Astrocyte (in vitro differentiated cells and primary cell): ENCODE measurements around the gene MEAK7.

Experiments
- EZH2 ChIP-seq: IDR thresholded peaks from 2 replicates; pipeline ENCODE4 v1.6.1; 2012; ENCODE audit warnings: mild to moderate bottlenecking, low read length, inconsistent platforms; ENCODE audit not compliant: insufficient read depth
- TF ChIP-seq, protein P1 (sequence below): IDR thresholded peaks from 2 replicates; pipeline ENCODE4 v1.5.1; 2011; ENCODE audit warnings: low read depth, mild to moderate bottlenecking, inconsistent platforms, low read length, moderate library complexity; ENCODE audit not compliant: insufficient read depth

DNA sequence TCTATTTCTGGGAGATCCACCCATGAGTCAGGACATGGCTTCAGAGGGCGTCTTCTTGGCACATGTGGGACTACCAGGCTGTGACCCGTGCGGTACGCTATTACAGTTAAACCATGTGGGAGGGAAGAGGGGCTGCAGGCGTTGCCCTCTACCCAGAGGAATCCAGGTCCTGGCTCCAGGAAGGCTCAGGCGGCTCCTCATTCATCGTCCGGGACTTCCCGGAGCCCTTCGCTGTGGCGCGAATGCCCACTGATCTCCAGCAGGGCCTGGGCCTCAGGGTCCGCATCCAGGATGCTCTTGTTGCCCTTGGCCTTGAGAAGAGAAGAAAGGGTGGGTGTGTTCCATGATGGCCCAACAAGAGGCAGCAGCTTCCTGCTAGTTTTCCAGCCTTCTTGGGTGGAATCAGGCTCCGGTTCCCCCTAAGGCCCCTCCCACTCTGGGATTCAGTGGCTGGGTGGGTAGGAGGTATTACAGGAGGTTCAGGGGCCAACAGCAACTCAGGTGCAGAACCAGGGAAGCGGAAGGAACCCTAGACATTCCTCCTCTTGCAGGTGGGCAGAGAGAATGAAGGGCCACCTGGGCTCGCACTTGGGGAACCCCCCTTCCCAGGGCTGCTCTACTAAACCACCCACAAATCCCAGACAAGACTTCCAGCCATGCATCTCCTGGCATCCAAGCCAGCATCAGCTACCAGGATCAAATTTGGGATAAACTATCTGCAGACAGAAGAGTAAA lies 24.6 kb downstream of the MEAK7 start:
- TF ChIP-seq, protein P1, sequence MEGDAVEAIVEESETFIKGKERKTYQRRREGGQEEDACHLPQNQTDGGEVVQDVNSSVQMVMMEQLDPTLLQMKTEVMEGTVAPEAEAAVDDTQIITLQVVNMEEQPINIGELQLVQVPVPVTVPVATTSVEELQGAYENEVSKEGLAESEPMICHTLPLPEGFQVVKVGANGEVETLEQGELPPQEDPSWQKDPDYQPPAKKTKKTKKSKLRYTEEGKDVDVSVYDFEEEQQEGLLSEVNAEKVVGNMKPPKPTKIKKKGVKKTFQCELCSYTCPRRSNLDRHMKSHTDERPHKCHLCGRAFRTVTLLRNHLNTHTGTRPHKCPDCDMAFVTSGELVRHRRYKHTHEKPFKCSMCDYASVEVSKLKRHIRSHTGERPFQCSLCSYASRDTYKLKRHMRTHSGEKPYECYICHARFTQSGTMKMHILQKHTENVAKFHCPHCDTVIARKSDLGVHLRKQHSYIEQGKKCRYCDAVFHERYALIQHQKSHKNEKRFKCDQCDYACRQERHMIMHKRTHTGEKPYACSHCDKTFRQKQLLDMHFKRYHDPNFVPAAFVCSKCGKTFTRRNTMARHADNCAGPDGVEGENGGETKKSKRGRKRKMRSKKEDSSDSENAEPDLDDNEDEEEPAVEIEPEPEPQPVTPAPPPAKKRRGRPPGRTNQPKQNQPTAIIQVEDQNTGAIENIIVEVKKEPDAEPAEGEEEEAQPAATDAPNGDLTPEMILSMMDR = no peak
- TF ChIP-seq EZH2 = no peak
